ENCODE data around the gene ROBO1. TPM values are rescaled to one million over a fixed set of nuclear protein-coding genes. Genes with fewer than 3 reads are reported as not detected.
"Not testable (repeated sequence)": the region's sequence is repeated elsewhere in the genome, so short reads cannot be mapped to it uniquely, and the experiment has no call there.

ROBO1 gene
- total RNA-seq, 2 donors from 2014 or later: 13.6 to 18.7 TPM

GRCh38 chr3:79354179-79354688 is 413.6 kb downstream of the ROBO1 start:
- intact Hi-C loops (cut with DNase I): loop anchor here in 1 of 2 donors (10.0 kb wide), 1 partner anchor 269 kb away; no protein-coding TSS in a partner anchor
- ATAC-seq: no peak
- no peak for DNase-seq

GRCh38 chr3:79351699-79352098 is 416.1 kb downstream of the ROBO1 start:
- intact Hi-C loops (cut with DNase I): loop anchor here in 1 of 2 donors (10.0 kb wide), 1 partner anchor 267 kb away; no protein-coding TSS in a partner anchor
- ATAC-seq (no peak), DNase-seq (no peak)

- ATAC-seq (no peak), DNase-seq (no peak)
- intact Hi-C loops (cut with DNase I): no loop called here
These were observed 422.6 kb downstream of the ROBO1 start for GRCh38 chr3:79344876-79345871.

GRCh38 chr3:79341961-79342360 is 425.8 kb downstream of the ROBO1 start:
- DNase-seq (no peak), ATAC-seq (no peak)
- intact Hi-C loops (cut with DNase I): no loop called here

GRCh38 chr3:79339846-79340245 is 428.0 kb downstream of the ROBO1 start:
- DNase-seq: no peak
- intact Hi-C loops (cut with DNase I): no loop called here
- ATAC-seq: no peak

- ATAC-seq: no peak
- no peak for DNase-seq
- intact Hi-C loops (cut with DNase I): no loop called here
These were observed 430.0 kb downstream of the ROBO1 start for GRCh38 chr3:79337798-79338197.

GRCh38 chr3:79329154-79329553 is 438.6 kb downstream of the ROBO1 start:
- no peak for ATAC-seq
- intact Hi-C loops (cut with DNase I): no loop called here

GRCh38 chr3:79326642-79327041 is 441.2 kb downstream of the ROBO1 start:
- intact Hi-C loops (cut with DNase I): no loop called here
- no peak for DNase-seq
- ATAC-seq: no peak

More at GRCh38 chr3:79329154-79329553, 438.6 kb downstream of the ROBO1 start:
- DNase-seq: no peak

- DNase-seq; intact Hi-C loops (cut with DNase I); ATAC-seq: not testable (repeated sequence)
These were observed 441.9 kb downstream of the ROBO1 start for GRCh38 chr3:79325833-79326383.

GRCh38 chr3:79317551-79318518 is 450.0 kb downstream of the ROBO1 start:
- intact Hi-C loops (cut with DNase I): no loop called here
- DNase-seq (no peak), ATAC-seq (no peak)

GRCh38 chr3:79314962-79315361 is 452.8 kb downstream of the ROBO1 start:
- DNase-seq (no peak), ATAC-seq (no peak)
- intact Hi-C loops (cut with DNase I): no loop called here

GRCh38 chr3:79314544-79314943 is 453.3 kb downstream of the ROBO1 start:
- ATAC-seq: no peak
- no peak for DNase-seq
- intact Hi-C loops (cut with DNase I): no loop called here

- intact Hi-C loops (cut with DNase I): no loop called here
- ATAC-seq: no peak
- DNase-seq: no peak
These were observed 457.8 kb downstream of the ROBO1 start for GRCh38 chr3:79310016-79310415.

GRCh38 chr3:79306934-79307570 is 460.7 kb downstream of the ROBO1 start:
- DNase-seq: no peak
- intact Hi-C loops (cut with DNase I): no loop called here
- ATAC-seq: no peak

- DNase-seq; ATAC-seq; intact Hi-C loops (cut with DNase I): not testable (repeated sequence)
These were observed 467.7 kb downstream of the ROBO1 start for GRCh38 chr3:79299949-79300635.

- no peak for DNase-seq
- ATAC-seq: no peak
- intact Hi-C loops (cut with DNase I): no loop called here
These were observed 470.4 kb downstream of the ROBO1 start for GRCh38 chr3:79297245-79297960.

GRCh38 chr3:79286882-79287281 is 480.9 kb downstream of the ROBO1 start:
- no peak for ATAC-seq
- intact Hi-C loops (cut with DNase I): no loop called here
- no peak for DNase-seq
